Measurements from ENCODE around the gene ADGRA3. TPM values are rescaled to one million over a fixed set of nuclear protein-coding genes. Genes with fewer than 3 reads are reported as not detected.

ADGRA3 gene
- total RNA-seq, 1 experiment from 2014 or later, result 41.2 TPM

DNA sequence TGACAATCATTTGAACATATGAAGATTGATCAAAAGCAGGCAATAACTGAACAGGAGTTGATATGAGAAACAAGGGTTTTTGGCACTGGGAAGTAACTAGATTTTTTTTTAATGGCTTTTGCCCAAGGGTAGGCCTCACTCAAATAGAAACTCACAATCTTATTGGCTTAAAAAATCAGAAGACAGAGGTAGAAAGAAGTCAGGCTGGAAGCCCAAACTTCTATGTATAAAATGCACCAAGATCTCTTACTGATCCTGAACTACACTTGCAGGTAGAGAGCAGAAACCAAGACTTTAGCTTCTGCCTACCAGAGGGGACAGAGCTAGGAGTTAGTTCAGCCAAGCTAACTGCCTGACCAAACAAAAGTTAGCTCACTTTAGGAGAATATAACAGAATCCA, 74.9 kb downstream of the ADGRA3 start:
- ChIA-PET POLR2A (interaction anchor here (0.6 kb wide), 1 partner anchor 228 kb away, joined by 3 read pairs; no protein-coding TSS in a partner anchor), CTCF (no interaction called here)
- in situ Hi-C loops (cut with HindIII; ENCODE audit: low pct_unique_long_range_greater_than_20kb, low sequenced_read_pairs) (no loop called here), intact Hi-C loops (cut with micrococcal nuclease; ENCODE audit: unreplicated experiment) (no loop called here)
- Histone ChIP-seq H3K9me3 (ENCODE audit: control insufficient read depth, insufficient read depth, low read depth, low read length) (no peaks in the 10 kb centered on the region), H3K36me3 (ENCODE audit: control insufficient read depth, insufficient read depth, low read length) (peaks cover 6% of the 10 kb centered on the region), H3K4me1 (ENCODE audit: control insufficient read depth, insufficient read depth, low read length) (no peaks in the 10 kb centered on the region), H3K27me3 (ENCODE audit: control insufficient read depth, insufficient read depth, low read length) (no peaks in the 10 kb centered on the region), H3K4me3 (ENCODE audit: low read depth in 2 of 2, low read length in 2 of 2) (no peak overlapping the region), H3K27ac (ENCODE audit: low read length) (no peak overlapping the region)
- no peak for TF ChIP-seq POLR2AphosphoS5 (IDR thresholded peaks at IDR 0.05; ENCODE audit: low read depth, low read length)
- TF ChIP-seq SIN3A (IDR thresholded peaks at IDR 0.05; ENCODE audit: borderline replicate concordance, insufficient read depth, low read depth, low read length), result no peak
- TF ChIP-seq, protein P1, sequence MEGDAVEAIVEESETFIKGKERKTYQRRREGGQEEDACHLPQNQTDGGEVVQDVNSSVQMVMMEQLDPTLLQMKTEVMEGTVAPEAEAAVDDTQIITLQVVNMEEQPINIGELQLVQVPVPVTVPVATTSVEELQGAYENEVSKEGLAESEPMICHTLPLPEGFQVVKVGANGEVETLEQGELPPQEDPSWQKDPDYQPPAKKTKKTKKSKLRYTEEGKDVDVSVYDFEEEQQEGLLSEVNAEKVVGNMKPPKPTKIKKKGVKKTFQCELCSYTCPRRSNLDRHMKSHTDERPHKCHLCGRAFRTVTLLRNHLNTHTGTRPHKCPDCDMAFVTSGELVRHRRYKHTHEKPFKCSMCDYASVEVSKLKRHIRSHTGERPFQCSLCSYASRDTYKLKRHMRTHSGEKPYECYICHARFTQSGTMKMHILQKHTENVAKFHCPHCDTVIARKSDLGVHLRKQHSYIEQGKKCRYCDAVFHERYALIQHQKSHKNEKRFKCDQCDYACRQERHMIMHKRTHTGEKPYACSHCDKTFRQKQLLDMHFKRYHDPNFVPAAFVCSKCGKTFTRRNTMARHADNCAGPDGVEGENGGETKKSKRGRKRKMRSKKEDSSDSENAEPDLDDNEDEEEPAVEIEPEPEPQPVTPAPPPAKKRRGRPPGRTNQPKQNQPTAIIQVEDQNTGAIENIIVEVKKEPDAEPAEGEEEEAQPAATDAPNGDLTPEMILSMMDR (IDR thresholded peaks at IDR 0.05), result no peak
- TF ChIP-seq TCF7L2 (IDR thresholded peaks at IDR 0.05; ENCODE audit: low read depth, low read length), result no peak
- TF ChIP-seq, protein P2, sequence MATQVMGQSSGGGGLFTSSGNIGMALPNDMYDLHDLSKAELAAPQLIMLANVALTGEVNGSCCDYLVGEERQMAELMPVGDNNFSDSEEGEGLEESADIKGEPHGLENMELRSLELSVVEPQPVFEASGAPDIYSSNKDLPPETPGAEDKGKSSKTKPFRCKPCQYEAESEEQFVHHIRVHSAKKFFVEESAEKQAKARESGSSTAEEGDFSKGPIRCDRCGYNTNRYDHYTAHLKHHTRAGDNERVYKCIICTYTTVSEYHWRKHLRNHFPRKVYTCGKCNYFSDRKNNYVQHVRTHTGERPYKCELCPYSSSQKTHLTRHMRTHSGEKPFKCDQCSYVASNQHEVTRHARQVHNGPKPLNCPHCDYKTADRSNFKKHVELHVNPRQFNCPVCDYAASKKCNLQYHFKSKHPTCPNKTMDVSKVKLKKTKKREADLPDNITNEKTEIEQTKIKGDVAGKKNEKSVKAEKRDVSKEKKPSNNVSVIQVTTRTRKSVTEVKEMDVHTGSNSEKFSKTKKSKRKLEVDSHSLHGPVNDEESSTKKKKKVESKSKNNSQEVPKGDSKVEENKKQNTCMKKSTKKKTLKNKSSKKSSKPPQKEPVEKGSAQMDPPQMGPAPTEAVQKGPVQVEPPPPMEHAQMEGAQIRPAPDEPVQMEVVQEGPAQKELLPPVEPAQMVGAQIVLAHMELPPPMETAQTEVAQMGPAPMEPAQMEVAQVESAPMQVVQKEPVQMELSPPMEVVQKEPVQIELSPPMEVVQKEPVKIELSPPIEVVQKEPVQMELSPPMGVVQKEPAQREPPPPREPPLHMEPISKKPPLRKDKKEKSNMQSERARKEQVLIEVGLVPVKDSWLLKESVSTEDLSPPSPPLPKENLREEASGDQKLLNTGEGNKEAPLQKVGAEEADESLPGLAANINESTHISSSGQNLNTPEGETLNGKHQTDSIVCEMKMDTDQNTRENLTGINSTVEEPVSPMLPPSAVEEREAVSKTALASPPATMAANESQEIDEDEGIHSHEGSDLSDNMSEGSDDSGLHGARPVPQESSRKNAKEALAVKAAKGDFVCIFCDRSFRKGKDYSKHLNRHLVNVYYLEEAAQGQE (IDR thresholded peaks at IDR 0.05; ENCODE audit: insufficient read depth in 1 of 2, low read depth in 2 of 2, low read length in 1 of 2), result no peak
- no peak for ATAC-seq
- no peak for DNase-seq (ENCODE audit: low read depth, low spot score)
- BruUV-seq (replicated peaks), result no TSS peak

DNA sequence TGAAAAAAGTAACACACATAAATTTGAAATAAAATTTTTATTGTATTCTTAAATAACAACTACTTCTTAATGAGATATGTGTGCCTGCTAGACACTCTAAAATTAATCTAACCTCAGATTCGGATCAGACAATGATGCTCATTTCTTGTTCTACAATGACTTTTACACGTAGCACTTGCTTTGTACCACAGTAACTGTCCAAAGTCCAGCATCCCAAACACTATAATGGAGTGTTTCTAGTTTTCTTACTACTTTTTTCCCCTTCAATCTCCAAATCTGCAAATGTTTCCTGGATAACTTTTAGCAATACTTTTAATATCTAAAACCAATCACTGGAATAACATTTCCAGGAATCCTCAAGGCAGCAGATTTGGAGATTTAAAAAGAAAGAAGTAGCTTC, 75.9 kb downstream of the ADGRA3 start:
- H3K4me3 ChIP-seq (ENCODE audit: low read depth in 2 of 2, low read length in 2 of 2), result no peak overlapping the region
- DNase-seq (ENCODE audit: low read depth, low spot score) (no peak), ATAC-seq (no peak)
- ChIA-PET CTCF (no interaction called here), POLR2A (no interaction called here)
- no peaks in the 10 kb centered on the region for H3K9me3 ChIP-seq (ENCODE audit: control insufficient read depth, insufficient read depth, low read depth, low read length)
- peaks cover 6% of the 10 kb centered on the region for H3K36me3 ChIP-seq (ENCODE audit: control insufficient read depth, insufficient read depth, low read length)
- no TSS peak for BruUV-seq (replicated peaks)
- TF ChIP-seq SIN3A (IDR thresholded peaks at IDR 0.05; ENCODE audit: borderline replicate concordance, insufficient read depth, low read depth, low read length) (no peak), POLR2AphosphoS5 (IDR thresholded peaks at IDR 0.05; ENCODE audit: low read depth, low read length) (no peak), TCF7L2 (IDR thresholded peaks at IDR 0.05; ENCODE audit: low read depth, low read length) (no peak)
- TF ChIP-seq, protein P2 (IDR thresholded peaks at IDR 0.05; ENCODE audit: insufficient read depth in 1 of 2, low read depth in 2 of 2, low read length in 1 of 2), result no peak
- TF ChIP-seq, protein P1 (IDR thresholded peaks at IDR 0.05), result no peak
- no peak overlapping the region for H3K27ac ChIP-seq (ENCODE audit: low read length)
- intact Hi-C loops (cut with micrococcal nuclease; ENCODE audit: unreplicated experiment), result no loop called here
- in situ Hi-C loops (cut with HindIII; ENCODE audit: low pct_unique_long_range_greater_than_20kb, low sequenced_read_pairs), result no loop called here
- H3K27me3 ChIP-seq (ENCODE audit: control insufficient read depth, insufficient read depth, low read length), result no peaks in the 10 kb centered on the region
- H3K4me1 ChIP-seq (ENCODE audit: control insufficient read depth, insufficient read depth, low read length), result no peaks in the 10 kb centered on the region
